GM12865 (cell line): ENCODE results near the gene NR1D1.

Source experiments
- DNase-seq: peaks from one replicate; pipeline ENCODE4 v3.0.0; 2010; ENCODE audit warnings: low read depth
- H3K4me3 ChIP-seq: 2 replicates; pipeline ENCODE4 v1.5.1; 2011; ENCODE audit warnings: mild to moderate bottlenecking, low read depth, low read length, control low read depth
- CTCF ChIP-seq: IDR thresholded peaks from 2 replicates; pipeline ENCODE4 v1.5.1; 2011; ENCODE audit warnings: low read length, control low read depth, low read depth, inconsistent platforms; ENCODE audit not compliant: insufficient read depth; ENCODE audit errors: missing control alignments

NR1D1 gene

GRCh38 chr17:40099619-40100418, 570 bp downstream of the NR1D1 start:
- no peak for DNase-seq
- TF ChIP-seq CTCF = no peak
- peak overlapping the region; percentile 81 for H3K4me3 ChIP-seq

- TF ChIP-seq CTCF = no peak
- peak overlapping the region; percentile 81 for H3K4me3 ChIP-seq
- peak; percentile 99 for DNase-seq
Observed at GRCh38 chr17:40098846-40099618, 1.4 kb downstream of the NR1D1 start.

GRCh38 chr17:40097931-40098845, 2.2 kb downstream of the NR1D1 start:
- H3K4me3 ChIP-seq = peak overlapping the region; percentile 44
- DNase-seq = peak; percentile 36
- no peak for TF ChIP-seq CTCF

- TF ChIP-seq CTCF = no peak
- peak overlapping the region; percentile 69 for H3K4me3 ChIP-seq
- DNase-seq = no peak
Observed at GRCh38 chr17:40097087-40097486, 3.3 kb downstream of the NR1D1 start.

- no peak for TF ChIP-seq CTCF
Observed at GRCh38 chr17:40095944-40096791, 4.2 kb downstream of the NR1D1 start.

More at GRCh38 chr17:40095944-40096791, 4.2 kb downstream of the NR1D1 start:
- H3K4me3 ChIP-seq = peak overlapping the region; percentile 69
- DNase-seq = peak; percentile 98
